ENCODE data around the gene KIF26B. TPM values are rescaled to one million over a fixed set of nuclear protein-coding genes. Genes with fewer than 3 reads are reported as not detected.

KIF26B gene
- polyA plus RNA-seq, 1 of the 3 experiments (the other 2 are of a cell fraction): 2.6 TPM

- Histone ChIP-seq H3K27me3 (ENCODE audit: insufficient read depth) (no peaks in the 10 kb centered on the region), H3F3A (replicated peaks; ENCODE audit: insufficient read depth) (peaks cover 3% of the 10 kb centered on the region), H3K4me1 (ENCODE audit: control insufficient read depth in 1 of 2, insufficient read depth in 2 of 2, low read depth in 1 of 2, low read length in 1 of 2) (peaks cover 0 to 15% of the 10 kb centered on the region in 2 experiments; a peak in 1 of 4 replicates), H3K4me2 (no peak overlapping the region), H3K36me3 (replicated peaks in 1 of 2; ENCODE audit: control insufficient read depth in 1 of 2, insufficient read depth in 2 of 2, low read length in 1 of 2) (peaks cover 5 to 38% of the 10 kb centered on the region in 2 experiments), H3K27ac (ENCODE audit: low read depth in 2 of 2, low read length in 1 of 2) (peak overlapping the region in 1 of 2 experiments; percentile 29; a peak in 1 of 4 replicates), H4K20me1 (ENCODE audit: insufficient read depth) (no peaks in the 10 kb centered on the region), H3K9me2 (no peaks in the 10 kb centered on the region), H3K4me3 (ENCODE audit: low read depth in 2 of 2, low read length in 1 of 2) (no peak overlapping the region), H3K9ac (no peak overlapping the region), H2AFZ (ENCODE audit: low read depth) (no peak overlapping the region), H3K9me3 (no peaks in the 10 kb centered on the region), H3K79me2 (ENCODE audit: insufficient read depth) (no peaks in the 10 kb centered on the region)
- TF ChIP-seq FOXJ3 (CRISPR knock-in tag; IDR thresholded peaks at IDR 0.05) (no peak), FOXM1 (IDR thresholded peaks at IDR 0.05; ENCODE audit: low read depth) (no peak), MAX (IDR thresholded peaks at IDR 0.05; ENCODE audit: low read depth) (no peak), TCF12 (IDR thresholded peaks at IDR 0.05) (no peak), MEF2A (IDR thresholded peaks at IDR 0.05; ENCODE audit: borderline replicate concordance, low read depth) (no peak), CTCF (IDR thresholded peaks at IDR 0.05) (no peak), SMC3 (IDR thresholded peaks at IDR 0.05; ENCODE audit: low read depth, low read length) (no peak), USF2 (IDR thresholded peaks at IDR 0.05; ENCODE audit: borderline replicate concordance, low read depth, low read length) (no peak), REST (IDR thresholded peaks at IDR 0.05; ENCODE audit: low read depth, low read length) (no peak), IRF3 (IDR thresholded peaks at IDR 0.05; ENCODE audit: low read depth, low read length) (no peak), RXRA (IDR thresholded peaks at IDR 0.05; ENCODE audit: borderline replicate concordance, low read depth) (no peak), GATA2 (CRISPR knock-in tag; IDR thresholded peaks at IDR 0.05) (no peak), CHD2 (IDR thresholded peaks at IDR 0.05; ENCODE audit: low read length, partially characterized antibody) (no peak), SIN3A (IDR thresholded peaks at IDR 0.05; ENCODE audit: borderline replicate concordance, low read depth, low read length) (no peak), TAF1 (IDR thresholded peaks at IDR 0.05; ENCODE audit: borderline replicate concordance, low read depth, low read length) (no peak)
- DNase-seq: peak; percentile 50
- POLR2A ChIA-PET: no interaction called here
- WGBS (ENCODE audit: low lambda C conversion rate): 89% methylated on average over 21 of the region's 21 CpGs
- CTCF ChIA-PET: interaction anchor here (0.5 to 1.2 kb wide), 3 partner anchors 20 to 915 kb away, joined by 3 read pairs; no protein-coding TSS in a partner anchor
Measured at GRCh38 chr1:245365095-245366020, 210.6 kb downstream of the KIF26B start.

All from SK-N-SH (cell line).